SK-N-DZ (cell line): ENCODE data around the gene BRD2.
A peak's percentile ranks its signal among the peaks of the same experiment; 100 is the strongest.

Source experiments
- DNase-seq: peaks from one replicate; pipeline ENCODE4 v3.0.0-alpha.2; 2015; ENCODE audit warnings: low spot score

BRD2 gene

DNA sequence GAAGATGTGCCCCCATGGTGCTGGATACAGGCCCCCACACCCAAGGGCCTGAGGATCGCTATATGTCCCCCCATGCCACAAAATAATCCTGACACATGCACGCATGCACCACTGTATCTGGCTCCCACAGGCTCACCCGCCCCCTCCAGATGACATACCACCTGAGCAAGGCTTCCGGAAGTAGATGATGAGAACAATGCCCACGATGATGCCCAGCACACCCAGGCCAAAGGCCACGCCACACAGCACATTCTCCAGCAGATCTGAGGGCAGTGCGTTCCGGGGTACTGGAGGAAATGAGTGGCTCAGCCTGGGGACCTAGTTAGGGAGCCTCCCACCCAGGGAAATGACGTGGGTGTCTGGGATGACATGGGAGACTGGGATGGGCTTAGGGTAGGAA, 19.3 kb upstream of the BRD2 start:
- DNase-seq, result no peak

DNA sequence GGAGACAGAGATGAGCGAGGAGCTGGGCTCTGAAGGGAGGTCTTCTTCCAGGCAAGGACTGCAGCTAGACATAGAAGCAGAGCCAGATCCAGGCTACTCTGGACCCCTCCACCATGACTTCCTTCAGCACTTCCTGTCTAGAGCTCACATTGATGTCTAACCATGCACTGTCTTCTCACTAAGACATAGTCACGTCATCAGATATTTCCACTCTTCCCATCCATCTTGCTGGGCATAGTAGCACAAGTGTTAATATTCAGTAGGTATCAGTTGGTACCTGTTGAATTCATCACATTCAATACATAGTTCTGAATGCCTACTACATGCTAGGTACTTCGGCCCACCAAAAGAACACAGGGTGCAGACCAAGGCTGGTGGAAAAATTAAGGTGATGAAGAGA, 18.4 kb upstream of the BRD2 start:
- DNase-seq, result no peak

GRCh38 chr6:32950449-32950848, 17.9 kb upstream of the BRD2 start:
- DNase-seq, result no peak

DNA sequence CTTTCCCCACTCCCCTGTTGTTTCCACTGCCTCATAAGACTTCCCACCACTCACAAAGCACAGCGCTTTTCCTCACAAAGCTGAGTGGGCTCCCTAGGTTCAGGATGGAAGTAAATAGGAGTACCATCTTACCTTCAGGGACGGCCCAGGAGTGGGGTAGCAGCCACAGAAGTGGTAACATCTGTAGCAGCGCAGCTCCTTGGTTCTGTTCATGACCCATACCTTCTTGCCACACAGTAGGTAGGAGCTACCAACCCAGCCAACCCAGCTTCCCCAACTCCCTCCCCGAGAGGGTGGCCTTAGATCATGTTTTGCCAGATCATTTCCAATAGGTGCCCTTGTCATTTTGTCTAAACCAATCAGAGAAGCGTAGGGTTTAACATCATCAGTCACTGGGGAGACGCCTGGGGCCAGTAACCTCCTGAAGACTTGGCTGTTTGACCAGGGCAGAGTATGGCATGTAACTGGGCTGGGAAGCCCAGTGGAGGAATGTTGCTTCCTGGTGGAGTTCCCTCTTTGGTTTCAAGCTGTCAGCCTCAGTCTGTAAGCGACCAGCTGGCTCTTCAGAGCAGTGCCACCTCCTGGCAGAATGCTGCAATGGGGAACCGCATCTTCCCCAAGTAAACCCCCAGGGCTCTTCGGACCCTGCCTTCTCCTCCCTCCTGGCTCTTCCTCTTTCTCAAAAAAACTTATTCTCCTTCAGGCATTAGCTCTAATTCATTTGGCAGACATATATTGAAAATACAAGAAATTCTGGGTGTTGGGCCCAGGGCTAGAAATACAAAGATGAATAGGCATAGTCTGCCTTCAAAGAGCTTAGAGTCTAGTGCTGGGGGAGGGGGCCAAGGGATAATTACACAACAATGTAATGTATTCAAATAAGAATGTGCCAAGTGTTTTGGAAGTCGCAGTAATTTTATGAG, 15.3 kb upstream of the BRD2 start, which contains the start of gene HLA-DMA:
Gene HLA-DMA (minus strand): TSS at position 281 of the 923 bp plus-strand sequence. CDS start 61 bp downstream, at position 220.
- peak; percentile 61 for DNase-seq

DNA sequence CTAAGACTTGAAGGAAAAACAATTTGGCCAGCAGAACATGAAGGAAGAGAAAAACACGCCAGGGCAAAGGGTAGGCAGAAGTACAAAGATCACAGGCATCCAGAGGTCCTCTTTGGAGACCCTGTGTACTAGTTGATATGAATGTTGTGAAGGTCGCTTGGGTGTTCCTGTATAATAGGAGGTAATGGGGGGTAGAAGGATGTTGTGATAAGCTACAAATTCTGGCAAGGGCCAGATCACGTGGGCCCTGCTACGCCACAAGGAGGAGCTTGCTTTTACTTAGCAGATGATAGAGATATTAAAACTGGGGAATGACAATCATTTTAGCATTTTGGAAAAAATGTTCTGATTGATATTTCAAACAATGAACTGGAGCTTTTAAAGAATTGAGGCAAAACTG, 14.6 kb upstream of the BRD2 start:
- no peak for DNase-seq

- no peak for DNase-seq
Measured at GRCh38 chr6:32954267-32954666, 14.1 kb upstream of the BRD2 start.

DNA sequence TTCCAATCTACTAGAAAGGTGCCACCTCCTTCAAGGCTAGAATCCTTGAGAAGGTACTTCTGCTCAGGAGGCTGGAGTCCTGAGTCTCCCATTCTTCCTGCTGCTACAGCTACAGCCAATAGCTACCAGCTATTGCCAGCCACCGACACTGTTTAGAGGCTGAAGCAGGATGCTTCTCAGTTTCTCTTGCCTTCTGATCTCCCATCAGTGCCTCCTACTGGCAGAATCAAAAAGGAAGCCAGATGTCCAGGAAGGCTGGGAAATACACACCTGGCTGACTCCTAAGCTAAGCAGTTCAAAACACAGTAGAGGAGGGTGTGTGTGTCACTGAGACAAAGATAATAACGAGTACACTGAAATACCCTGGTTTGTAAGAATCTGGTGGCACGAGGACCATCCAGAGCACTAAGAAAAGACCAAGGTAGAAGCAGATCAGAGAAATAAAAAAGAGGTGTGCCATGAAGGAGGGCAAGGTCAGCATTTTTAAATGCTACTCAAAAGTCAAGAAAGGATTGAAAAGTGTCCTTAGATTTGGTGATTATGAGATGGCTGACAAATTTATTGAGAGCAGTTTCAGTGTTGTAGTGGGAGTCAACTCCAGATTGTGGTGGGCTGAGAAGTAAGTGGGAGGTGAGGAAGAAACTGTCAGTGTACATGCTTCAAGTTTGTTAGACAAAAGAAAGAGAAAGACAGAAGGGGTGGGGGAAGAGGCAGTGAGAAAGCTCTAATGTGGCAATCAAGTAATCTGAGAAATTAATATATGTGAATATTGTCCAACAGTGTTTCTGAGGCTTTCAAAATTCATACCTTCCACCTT, 13.2 kb upstream of the BRD2 start:
- no peak for DNase-seq

- no peak for DNase-seq
Measured at GRCh38 chr6:32956176-32956575, 12.2 kb upstream of the BRD2 start.

GRCh38 chr6:32960563-32960962, 7.8 kb upstream of the BRD2 start:
- no peak for DNase-seq

- DNase-seq, result no peak
Measured at GRCh38 chr6:32962213-32962826, 6.1 kb upstream of the BRD2 start.

GRCh38 chr6:32963866-32964265, 4.5 kb upstream of the BRD2 start:
- DNase-seq, result no peak

DNA sequence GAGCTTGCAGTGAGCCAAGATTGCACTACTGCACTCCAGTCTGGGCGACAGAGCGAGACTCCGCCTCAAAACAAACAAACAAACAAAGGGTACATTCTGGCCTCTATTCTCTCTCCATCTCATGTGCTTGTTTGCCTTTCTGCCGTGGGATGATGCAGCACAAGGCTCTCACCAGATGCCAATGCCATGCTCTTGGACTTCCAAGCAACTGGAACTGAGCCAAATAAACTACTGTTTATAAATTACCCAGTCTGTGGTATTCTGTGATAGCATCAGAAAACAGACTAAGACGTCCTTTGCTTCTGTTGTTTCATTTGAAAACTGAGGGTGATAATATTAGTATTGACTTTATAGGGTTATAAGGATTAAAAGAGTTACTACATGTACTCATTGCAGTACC, 3.6 kb upstream of the BRD2 start:
- DNase-seq, result no peak

DNA sequence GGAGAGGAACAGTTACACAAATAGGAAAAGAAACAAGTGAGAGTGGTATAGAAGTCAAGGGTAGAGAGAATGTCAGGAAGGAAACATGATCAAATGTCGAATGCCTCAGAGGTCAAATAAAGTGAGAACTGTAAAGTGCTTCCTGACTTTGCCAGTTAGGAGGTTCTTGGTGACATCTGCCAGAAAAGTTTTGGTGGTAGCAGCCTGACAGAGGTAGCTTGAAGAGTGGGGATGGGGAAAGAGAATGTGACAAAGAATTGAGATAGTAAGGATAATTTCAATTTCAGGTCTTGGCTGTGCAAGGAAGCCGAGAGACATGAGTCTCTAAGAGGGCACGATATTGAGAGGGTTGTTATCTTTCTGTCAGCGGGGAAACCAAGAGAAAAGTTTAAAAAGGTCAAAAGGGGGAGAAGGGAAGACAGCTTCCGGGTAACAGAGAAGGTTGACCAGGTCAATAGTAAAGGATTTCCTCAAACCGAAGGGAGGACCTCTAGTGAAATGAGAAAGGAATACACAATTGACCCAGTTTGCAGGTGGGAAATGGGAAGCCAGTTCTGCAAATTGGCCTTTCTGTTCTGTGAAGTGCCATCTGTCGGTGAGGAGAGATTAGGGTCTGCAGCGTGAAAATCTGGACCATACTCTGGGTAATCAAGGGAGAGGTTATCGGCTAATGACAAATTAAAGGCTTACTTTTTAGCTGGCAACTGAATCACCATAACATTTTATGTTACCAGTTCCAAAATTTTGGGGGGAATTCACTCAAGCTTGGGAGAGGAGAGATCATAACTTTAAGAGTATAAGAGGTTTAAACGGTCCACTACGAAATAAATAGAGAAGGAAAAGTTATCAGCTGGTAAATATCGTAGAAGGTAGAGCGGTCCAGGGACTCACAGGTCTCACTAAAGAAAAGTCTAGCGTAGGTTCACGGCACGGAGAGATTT, 973 bp upstream of the BRD2 start:
- DNase-seq, result peak; percentile 79

DNA sequence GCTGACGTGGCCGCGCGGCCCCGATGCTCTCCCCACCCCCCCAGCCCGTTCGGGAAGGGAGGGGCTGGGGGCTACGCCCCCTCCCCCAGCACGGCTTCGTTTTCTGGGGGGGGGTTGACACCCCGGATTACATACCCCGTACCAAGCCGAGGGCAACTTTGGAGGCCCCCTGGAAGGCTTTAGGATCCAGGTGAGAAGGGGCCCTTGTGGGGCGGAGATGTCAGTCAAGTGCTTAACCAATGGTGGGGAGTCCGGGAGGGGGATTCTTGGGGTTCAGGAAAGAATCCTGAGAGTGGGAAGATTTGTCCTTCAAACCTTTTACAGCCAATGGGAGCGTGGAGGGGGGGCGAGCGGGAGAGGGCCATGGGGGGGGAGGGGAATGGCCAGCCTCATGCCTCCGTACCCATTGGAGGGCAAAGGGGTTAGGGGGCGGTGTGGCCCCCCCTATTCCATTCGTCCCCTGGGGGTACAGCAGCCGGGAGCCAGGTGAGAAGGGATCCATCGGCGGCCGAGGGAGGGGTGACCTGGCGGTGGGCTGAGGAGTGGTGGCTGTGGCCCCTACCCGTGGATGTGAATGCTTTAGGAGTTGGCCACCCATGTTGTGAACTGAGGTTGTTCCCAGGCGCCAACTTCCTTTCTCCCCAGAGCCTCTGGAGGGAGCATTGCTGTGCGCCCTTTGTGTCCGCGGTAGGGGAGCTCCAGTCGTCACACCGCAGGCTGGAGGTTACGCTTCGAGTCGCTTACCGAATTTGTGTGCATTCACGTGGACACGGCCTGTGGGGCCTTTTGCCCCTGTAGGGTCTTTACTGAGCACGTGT, 682 bp downstream of the BRD2 start:
- peak; percentile 76 for DNase-seq

DNA sequence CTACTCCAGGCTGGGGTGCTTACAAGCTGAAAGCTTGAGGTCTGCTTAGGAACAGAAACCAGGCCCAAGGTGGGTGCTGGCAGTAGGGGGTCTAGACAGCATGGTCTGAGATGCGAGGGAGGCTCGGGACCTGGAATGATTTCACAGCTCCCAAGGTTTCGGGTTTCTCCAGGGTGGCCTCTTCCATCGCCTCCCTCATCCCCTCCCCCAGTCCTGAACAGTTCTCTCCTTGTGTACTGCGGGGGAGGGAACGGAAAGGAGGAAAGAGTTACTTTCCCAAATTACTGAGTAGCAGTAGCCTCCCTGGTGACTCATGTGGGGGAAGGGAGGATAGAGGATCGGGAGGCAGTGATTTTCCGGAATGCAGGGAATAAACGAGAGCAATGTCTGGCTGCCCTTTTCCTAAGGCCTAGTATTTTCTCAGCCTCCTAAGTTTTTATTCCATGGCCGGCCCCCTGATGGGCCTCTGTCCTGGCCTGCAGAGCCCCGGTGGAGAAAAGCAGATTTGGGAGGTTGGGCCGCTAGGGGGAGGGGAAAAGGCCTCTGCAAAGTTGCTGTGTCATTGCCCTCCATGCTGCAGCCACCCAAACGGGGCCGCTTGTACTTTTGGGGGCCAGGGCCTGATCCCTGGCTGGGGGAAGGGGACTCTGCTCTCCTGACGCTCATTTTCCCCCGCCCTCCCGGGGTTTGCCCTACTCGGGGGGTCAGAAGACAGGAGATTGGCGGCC, 1.5 kb downstream of the BRD2 start:
- peak; percentile 68 for DNase-seq

DNA sequence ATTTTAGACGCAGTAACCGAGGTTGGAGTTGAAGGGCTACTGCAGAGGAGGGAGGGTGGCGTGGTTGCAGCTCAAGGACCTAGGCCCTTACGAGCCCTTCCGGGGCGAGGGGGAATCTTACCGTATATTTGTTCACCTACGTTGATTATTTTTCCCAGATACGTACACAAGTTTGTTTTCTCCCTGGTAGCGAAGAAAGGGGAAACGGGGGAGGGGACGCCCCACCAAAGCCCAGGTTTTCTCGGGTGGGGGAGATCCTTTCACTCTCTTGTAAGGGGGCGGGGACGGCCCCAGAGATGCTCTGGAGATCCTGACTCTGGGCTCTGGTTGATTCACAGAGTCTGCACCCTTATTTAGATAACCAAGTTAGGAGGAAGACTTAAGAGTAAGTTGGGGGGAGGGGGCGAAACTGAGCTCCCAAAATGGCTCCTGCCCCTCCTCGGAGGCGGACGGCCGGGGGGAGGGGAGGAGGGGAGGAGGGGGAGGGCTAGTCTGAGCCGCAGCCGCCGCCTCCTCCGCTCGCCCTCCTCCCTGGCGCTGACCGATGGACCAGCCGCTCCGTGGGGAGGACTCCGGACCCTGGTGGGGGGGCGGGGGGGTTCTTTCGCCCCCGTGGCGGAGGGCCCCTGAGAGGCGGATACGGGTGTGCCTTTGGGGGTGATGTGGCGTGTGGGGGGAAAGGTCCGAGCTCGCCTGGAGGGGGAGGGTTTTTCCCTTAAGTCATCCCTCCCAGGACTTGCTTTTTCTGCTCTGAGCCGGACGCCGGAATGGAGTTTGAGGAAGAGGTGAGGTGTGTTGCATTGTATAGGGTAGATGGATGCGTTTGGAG, 2.2 kb downstream of the BRD2 start:
- DNase-seq, result peak; percentile 80

DNA sequence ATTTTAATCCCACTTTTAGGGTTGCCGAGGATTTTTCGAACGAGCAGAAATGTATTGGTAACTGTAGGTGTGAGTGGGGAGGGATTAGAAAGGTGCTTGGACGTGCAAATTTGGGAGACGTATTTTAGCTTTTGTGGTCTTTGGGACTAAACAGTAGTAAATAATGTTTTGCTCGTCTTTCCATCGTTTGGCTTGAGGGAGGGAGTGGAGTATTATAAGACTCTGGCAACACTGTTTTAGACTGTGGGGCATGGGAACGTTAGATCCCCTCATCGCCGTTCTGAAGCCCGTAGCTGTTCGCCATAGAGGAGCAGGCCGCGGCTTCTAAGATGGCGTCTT, 2.8 kb downstream of the BRD2 start:
- no peak for DNase-seq

DNA sequence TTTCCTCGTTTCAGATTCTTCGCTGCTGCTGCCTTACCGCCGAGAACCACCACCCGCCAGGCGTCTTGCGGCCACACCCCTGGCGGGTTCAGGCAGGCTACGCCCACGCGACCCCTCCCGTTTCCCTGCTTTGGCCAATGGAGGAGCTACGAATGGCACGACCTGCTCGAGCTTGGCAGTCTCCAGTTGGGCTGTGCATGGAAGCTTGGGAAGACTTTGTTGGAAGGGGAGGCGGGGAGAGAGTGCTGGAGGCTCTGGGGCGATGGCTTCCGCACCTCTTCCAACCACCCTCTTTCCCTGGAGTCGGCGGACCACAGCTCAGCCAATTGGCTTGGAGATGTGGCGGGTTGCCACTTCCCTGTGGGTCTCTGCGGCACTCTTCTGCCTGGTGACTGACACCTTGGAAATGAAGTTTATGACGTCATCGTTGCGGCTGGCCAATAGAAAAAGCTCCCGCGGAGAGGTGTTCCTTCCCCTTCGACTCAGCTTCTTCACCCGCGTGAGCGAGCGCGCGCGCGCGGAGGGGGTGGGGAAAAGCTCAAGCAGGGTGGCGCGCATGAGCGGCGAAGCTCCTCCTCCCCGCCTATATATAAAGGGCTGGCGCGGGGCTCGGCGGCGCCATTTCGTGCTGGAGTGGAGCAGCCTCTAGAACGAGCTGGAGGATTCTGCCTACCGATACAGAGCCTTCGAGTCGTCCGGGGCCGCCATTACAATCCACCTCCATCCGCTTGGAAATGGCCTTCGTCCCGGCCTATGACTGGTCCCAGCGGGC, 3.4 kb downstream of the BRD2 start:
- peak; percentile 100 for DNase-seq
